ENCODE data around the gene POLR3H.
"Not testable (repeated sequence)": the region's sequence is repeated elsewhere in the genome, so short reads cannot be mapped to it uniquely, and the experiment has no call there.

POLR3H gene

GRCh38 chr22:41564563-41564962, 20.3 kb upstream of the POLR3H start:
- DNase-seq (ENCODE audit: low spot score) (no peak), FAIRE-seq (no peak)

DNA sequence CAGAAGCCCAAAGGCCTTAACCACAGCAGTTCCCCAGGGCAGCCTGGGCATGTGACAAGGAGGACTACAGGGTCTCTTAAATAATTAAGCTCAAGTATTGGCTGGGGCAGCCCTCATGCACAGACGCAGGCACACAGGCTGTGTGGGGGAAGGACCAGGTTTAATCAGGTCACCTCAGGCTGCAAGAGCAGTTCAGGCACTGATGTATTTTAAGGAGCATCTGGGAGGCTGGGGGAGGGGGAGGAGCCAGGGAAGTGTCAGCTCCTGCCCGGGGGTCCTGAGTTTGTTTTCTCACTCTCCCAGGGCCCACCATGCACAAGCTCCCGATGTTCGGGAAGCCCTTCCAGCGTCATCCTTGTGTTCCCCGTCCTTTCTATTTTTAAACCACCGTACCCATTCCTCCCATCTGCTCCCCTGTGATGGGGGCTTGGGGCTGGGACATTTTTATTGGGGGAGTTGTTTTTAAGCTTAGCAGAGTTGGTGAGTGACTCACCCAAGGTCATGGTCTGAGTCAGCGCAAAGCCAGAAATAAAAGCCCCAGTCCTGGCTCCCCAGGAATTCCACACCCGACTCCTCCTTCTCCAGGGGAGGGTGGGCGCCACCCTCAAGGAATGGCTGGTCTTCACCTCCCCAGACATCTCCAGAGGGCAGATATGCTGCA, 18.9 kb upstream of the POLR3H start:
- FAIRE-seq, result no peak
- peak; percentile 86 for DNase-seq (ENCODE audit: low spot score)

DNA sequence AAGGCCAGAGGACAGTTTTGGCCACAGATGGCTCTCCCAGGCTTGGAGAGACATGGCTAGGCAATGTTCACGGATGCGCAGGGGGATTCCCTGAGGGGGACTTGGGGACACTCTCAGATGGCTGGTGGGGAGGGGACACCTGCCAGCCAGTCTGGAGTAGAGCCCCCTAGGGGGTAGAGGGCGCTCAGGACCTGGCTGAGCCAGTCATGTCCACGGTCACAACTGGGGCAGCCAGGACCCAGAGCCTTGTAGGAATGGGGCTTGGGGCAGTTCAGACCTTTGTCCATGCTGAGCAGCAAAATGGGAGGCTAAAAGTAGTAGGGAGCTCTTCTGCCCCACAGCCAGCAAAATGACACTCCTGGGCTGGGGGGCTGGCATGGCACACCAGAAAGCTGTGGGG, 18.2 kb upstream of the POLR3H start:
- FAIRE-seq, result no peak
- no peak for DNase-seq (ENCODE audit: low spot score)

DNA sequence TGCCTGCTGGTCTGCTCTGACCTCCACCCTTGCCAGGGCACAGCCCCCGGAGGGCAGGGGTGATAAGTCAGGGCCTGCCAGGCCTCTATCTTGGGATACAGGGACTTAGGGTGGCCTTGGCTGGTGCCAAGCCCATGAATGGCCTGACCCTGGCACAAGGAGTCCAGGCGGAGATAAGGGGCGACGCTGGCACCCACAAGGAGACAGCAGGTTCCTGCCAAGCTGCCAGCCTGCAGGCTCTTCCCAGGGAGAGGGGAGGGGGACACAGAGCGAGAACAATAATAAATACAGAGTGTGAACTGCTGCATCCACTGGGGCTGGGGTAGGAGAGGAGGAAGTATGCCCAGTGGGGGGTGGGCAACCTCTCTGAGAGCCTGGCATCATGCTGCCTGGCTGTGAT, 17.5 kb upstream of the POLR3H start:
- FAIRE-seq (no peak), DNase-seq (ENCODE audit: low spot score) (no peak)

GRCh38 chr22:41561335-41561734, 17.1 kb upstream of the POLR3H start:
- peak; percentile 45 for DNase-seq (ENCODE audit: low spot score)

DNA sequence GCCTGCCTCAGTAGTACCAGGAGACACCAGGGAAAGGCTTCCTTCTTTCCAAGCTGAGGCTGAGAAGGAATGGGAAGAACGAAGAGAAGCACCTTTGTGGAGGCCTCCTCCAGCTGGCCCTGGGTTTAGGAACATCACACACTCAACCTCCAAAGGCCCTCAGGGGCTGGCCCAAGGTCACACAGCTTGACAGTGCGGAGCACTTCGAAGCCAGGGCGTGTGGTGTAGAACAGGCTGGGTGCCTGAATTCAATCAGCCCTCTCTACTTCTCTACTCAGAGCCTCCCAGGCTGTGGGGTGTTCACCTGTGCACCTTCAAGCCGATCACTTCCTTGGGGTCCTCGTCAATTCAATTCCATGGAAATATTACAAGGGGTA, 15.8 kb upstream of the POLR3H start:
- FAIRE-seq, result no peak
- DNase-seq (ENCODE audit: low spot score), result no peak

More at GRCh38 chr22:41561335-41561734, 17.1 kb upstream of the POLR3H start:
- FAIRE-seq, result peak; percentile 42

- peak; percentile 20 for FAIRE-seq
- DNase-seq (ENCODE audit: low spot score), result not testable (repeated sequence)
These were observed 14.0 kb upstream of the POLR3H start for GRCh38 chr22:41558241-41558630.

- DNase-seq (ENCODE audit: low spot score), result peak; percentile 81
- peak; percentile 37 for FAIRE-seq
These were observed 13.4 kb upstream of the POLR3H start for GRCh38 chr22:41557401-41558240.

DNA sequence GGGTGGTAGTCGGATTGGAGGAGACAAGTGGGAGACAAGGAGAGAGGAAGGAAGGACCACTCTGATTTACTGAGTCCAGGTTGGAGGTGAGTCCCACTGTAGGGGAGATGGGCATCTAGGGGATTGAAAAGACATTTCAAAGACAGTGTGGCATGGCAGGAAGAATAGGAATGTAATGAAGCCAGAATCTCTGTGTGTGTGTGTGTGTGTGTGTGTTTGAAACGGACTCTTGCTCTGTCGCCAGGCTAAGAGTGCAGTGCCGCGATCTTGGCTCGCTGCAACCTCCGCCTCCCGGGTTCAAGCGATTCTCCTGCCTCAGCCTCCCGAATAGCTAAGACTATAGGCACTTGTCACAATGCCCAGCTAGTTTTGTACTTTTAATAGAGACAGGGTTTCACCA, 12.3 kb upstream of the POLR3H start:
- no peak for FAIRE-seq

GRCh38 chr22:41555325-41555982, 11.2 kb upstream of the POLR3H start:
- no peak for DNase-seq (ENCODE audit: low spot score)
- FAIRE-seq, result no peak

More for the DNA sequence above, 12.3 kb upstream of the POLR3H start:
- DNase-seq (ENCODE audit: low spot score), result no peak

DNA sequence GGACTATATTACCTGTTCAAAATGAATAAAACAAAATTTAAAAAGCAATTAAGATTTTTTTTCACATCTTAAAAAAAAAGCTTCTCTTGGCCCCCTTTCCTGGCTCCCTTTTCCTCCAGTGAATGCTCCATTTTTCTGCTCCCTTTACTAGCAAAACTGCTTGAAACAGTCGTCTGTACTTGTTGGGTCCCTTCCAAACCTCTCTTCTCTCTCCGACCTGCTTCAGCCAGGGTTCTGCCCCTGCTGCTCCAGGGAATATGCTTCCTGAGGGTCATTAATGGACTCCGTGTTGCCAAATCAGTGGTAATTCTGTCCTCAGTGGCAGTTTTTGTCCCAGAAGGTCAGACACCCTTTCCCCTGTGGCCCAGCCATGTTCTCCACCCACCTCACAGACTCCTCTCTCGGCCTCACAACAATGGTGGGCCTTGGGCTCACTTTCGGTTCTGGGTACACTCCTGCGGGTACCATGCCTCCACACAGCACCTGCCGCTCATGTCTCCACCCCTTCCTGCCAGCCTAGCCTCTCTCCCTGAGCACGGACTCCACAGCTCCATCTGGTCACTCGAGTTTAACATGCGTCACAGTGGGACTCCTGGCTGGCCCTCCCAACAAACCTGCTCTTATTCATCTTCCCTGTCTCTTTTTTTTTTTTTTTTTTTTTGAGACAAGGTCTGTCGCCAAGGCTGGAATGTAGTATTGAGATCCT, 7.8 kb upstream of the POLR3H start:
- FAIRE-seq, result peak; percentile 46

DNA sequence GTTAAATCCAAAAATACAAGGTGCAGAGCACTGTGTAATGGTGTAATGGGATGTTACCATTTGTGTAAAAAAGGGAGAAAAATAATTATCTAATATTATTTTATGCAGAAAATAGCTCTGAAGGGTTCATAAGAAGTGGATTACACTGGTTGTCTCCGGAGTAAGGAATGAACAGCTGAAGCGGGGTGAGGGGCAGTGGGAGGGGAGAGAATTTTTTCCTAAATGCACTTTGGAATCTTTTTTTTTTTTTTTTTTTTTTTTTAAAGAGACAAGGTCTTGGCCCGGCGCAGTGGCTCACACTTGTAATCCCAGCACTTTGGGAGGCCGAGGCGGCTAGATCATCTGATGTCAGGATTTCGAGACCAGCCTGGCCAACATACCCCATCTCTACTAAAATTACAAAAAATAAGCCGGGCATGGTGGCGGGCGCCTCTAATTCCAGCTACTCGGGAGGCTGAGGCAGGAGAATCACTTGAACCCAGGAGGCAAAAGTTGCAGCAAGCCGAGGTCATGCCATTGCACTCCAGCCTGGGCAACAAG, 6.8 kb upstream of the POLR3H start:
- DNase-seq (ENCODE audit: low spot score) (no peak), FAIRE-seq (no peak)

More for the DNA sequence above, 7.8 kb upstream of the POLR3H start:
- DNase-seq (ENCODE audit: low spot score), result no peak

DNA sequence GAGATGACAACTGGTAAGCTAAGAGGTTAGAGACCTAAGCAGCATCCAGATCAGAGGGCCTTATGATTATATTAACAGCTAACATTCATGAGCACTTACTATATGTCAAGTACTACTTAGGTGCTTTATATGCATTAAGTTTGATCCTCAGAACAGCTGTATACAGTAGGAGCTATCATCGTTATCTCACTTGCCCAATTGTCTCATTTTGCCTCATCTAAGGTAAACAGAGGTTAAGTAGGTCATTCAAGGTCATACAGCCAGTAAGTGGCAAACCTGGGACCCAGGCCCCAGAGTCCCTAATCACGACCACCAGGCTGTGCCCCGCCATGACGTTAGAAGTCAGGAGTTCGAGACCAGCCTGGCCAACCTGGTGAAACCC, 4.6 kb upstream of the POLR3H start:
- FAIRE-seq, result no peak
- DNase-seq (ENCODE audit: low spot score), result no peak

DNA sequence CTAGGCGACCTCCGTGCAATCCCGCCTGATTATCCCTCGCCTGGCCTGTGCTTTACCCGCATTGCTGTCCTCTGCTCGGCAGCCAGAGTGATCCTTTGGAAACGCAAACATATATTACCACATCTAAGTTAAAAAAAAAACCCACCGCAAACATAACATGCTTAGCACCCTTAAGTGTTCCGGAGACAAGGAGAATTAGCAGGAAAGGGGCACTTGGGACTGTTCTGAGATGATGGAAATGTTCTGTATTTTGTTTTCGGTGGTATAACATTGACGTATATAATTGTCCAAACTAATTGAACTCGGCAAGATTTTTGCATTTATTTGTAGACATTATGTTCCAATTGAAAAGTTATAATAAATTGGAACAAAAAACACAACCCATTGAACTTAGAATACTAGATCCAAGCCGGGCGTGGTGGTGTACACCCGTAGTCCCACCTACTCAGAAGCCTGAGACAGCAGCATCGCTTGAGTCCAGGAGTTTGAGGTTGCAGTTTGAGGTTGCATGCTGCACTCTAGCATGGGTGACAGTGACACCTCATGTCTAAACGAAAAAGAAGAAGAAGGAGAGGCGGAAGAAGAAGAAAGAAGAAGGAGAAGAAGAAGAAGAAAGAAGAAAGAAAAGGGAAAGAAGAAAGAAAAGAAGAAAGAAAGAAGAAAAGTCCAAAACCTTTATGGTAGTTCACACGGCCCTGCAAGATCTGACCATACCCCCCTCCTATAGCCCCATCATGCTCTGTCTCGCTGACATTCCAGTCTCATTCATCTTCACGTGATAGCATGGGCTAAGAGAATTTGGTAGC, 604 bp upstream of the POLR3H start:
- FAIRE-seq (no peak), DNase-seq (ENCODE audit: low spot score) (no peak)

DNA sequence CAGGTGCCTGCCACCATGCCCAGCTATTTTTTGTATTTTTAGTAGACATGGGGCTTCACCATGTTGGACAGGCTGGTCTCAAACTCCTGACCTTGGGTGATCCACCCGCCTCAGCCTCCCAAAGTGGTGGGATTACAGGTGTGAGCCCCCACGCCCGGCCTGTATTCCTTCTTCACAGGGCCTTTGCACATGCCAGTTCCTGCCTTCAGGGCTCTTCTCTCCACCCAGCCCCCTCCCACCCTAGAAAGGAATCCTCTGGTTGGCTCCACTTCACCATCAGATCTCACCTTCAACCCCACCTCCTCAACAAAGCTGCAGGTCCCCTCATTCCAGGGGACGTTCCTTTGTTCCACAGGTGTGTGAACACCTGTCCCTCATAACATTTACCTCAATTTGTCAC, 2.0 kb downstream of the POLR3H start:
- no peak for FAIRE-seq
- no peak for DNase-seq (ENCODE audit: low spot score)

DNA sequence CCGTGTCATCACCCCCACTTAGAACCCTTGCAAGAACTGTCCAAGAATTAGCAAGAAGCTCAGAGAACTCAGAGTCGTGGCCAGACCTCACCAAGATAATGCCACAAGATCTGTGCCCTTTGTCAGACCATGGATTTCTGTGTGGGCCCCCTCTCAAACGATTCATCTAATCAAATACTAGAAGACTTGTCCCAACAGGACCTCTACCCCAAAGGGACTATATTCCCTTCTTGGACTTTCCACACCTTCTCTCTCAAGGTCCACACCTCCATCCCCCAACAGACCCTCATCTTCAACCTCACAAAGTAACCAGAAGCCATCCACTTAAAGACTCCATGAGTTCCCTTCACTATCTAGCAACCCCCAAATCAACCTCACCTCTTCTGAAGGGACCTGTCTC, 2.8 kb downstream of the POLR3H start:
- DNase-seq (ENCODE audit: low spot score) (no peak), FAIRE-seq (no peak)

GRCh38 chr22:41540365-41540764, 3.9 kb downstream of the POLR3H start:
- DNase-seq (ENCODE audit: low spot score) (no peak), FAIRE-seq (no peak)

GRCh38 chr22:41540006-41540315, 4.3 kb downstream of the POLR3H start:
- FAIRE-seq (no peak), DNase-seq (ENCODE audit: low spot score) (no peak)

- FAIRE-seq (no peak), DNase-seq (ENCODE audit: low spot score) (no peak)
These were observed 4.9 kb downstream of the POLR3H start for GRCh38 chr22:41539146-41540005.

DNA sequence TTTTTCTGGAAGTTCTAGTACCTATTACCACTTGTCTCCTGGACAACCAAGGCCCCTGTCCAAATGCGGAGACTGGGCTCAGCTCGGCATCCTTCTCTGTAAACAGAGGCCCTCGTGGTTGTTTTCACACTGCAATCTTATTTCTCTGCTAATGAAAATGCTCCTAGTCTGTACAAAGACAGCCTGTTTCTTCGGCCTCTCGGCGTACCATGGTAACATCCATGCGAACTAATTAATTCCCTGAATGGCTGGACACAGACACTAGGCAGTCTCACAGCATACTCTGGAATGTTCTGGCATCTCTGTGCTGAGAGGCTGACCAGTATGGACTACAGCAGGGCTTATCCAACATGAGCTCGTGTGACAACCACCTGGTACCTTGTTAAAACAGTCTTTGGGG, 5.7 kb downstream of the POLR3H start:
- no peak for FAIRE-seq

More for the DNA sequence above, 5.7 kb downstream of the POLR3H start:
- DNase-seq (ENCODE audit: low spot score), result no peak

Measured in urothelium cell line (cell line).